HL-60 (cell line): ENCODE data around the gene IFI44.

Experiments used
- DNase-seq, 2 experiments: peaks; one replicate each; pipeline ENCODE4 v3.0.0-alpha.2; 2010 to 2020; ENCODE audit warnings: low read depth in 1 of 2, low spot score in 1 of 2
- H3K27ac ChIP-seq: fragments of 250-450 bp; sonication (Bioruptor Pico); replicated peaks from 2 replicates; pipeline ENCODE4 v1.5.1; 2020; ENCODE audit warnings: mild to moderate bottlenecking, moderate library complexity
- H3K27me3 ChIP-seq: fragments of 250-450 bp; sonication (Bioruptor Pico); 2 replicates; pipeline ENCODE4 v1.5.1; 2021; ENCODE audit warnings: mild to moderate bottlenecking, moderate library complexity; ENCODE audit not compliant: insufficient read depth, poor library complexity, severe bottlenecking
- H3K4me3 ChIP-seq: replicated peaks from 2 replicates; pipeline ENCODE4 v1.5.1; 2011; ENCODE audit warnings: mild to moderate bottlenecking, control low read depth, low read length; ENCODE audit not compliant: insufficient read depth
- CTCF ChIP-seq: IDR thresholded peaks from one replicate; pipeline ENCODE4 v1.5.1; 2011; ENCODE audit warnings: low read length, control low read depth, inconsistent platforms; ENCODE audit not compliant: insufficient read depth
- GABPA ChIP-seq: IDR thresholded peaks from 2 replicates; pipeline ENCODE4 v1.6.1; 2012; ENCODE audit warnings: low read depth
- POLR2AphosphoS5 ChIP-seq: IDR thresholded peaks from 2 replicates; pipeline ENCODE4 v1.6.1; 2012; ENCODE audit warnings: low read depth
- SPI1 ChIP-seq: IDR thresholded peaks from 2 replicates; pipeline ENCODE4 v1.6.1; 2012; ENCODE audit warnings: low read depth, mild to moderate bottlenecking, borderline replicate concordance
- TF ChIP-seq, protein P1 (sequence below): IDR thresholded peaks from 2 replicates; pipeline ENCODE4 v1.6.1; 2012; ENCODE audit warnings: low read depth; ENCODE audit not compliant: insufficient replicate concordance

IFI44 gene

DNA sequence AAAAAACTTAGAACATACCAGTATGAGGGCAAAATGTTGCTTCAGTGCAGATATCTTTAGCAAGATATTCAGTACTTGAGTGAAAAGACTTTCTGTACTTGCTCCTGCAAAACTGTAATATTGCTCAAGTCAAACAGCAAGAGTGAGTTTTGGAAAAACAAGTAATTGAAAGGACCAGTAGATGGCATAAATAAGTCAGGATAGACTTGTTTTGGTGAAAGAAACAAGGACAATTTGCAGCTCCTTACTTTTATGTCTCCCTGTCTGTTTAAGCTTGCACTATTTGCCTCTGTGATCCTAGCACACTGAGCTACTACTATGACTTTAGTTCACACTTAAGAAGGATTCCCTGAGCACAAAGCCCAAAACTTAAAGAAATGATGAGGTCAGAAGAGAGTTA is 39.1 kb downstream of the IFI44 start:
- H3K27ac ChIP-seq: no peak overlapping the region
- no peak overlapping the region for H3K4me3 ChIP-seq
- H3K27me3 ChIP-seq: no peaks in the 10 kb centered on the region
- no peak for TF ChIP-seq CTCF
- TF ChIP-seq, protein P1, sequence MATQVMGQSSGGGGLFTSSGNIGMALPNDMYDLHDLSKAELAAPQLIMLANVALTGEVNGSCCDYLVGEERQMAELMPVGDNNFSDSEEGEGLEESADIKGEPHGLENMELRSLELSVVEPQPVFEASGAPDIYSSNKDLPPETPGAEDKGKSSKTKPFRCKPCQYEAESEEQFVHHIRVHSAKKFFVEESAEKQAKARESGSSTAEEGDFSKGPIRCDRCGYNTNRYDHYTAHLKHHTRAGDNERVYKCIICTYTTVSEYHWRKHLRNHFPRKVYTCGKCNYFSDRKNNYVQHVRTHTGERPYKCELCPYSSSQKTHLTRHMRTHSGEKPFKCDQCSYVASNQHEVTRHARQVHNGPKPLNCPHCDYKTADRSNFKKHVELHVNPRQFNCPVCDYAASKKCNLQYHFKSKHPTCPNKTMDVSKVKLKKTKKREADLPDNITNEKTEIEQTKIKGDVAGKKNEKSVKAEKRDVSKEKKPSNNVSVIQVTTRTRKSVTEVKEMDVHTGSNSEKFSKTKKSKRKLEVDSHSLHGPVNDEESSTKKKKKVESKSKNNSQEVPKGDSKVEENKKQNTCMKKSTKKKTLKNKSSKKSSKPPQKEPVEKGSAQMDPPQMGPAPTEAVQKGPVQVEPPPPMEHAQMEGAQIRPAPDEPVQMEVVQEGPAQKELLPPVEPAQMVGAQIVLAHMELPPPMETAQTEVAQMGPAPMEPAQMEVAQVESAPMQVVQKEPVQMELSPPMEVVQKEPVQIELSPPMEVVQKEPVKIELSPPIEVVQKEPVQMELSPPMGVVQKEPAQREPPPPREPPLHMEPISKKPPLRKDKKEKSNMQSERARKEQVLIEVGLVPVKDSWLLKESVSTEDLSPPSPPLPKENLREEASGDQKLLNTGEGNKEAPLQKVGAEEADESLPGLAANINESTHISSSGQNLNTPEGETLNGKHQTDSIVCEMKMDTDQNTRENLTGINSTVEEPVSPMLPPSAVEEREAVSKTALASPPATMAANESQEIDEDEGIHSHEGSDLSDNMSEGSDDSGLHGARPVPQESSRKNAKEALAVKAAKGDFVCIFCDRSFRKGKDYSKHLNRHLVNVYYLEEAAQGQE: no peak
- TF ChIP-seq POLR2AphosphoS5: no peak
- TF ChIP-seq GABPA: no peak
- TF ChIP-seq SPI1: no peak
- DNase-seq: no peak

GRCh38 chr1:78690516-78690915 is 40.9 kb downstream of the IFI44 start:
- DNase-seq: no peak
- Histone ChIP-seq H3K27me3 (no peaks in the 10 kb centered on the region), H3K27ac (no peak overlapping the region), H3K4me3 (no peak overlapping the region)
- no peak for TF ChIP-seq POLR2AphosphoS5
- TF ChIP-seq, protein P1: no peak
- no peak for TF ChIP-seq GABPA
- TF ChIP-seq SPI1: no peak
- TF ChIP-seq CTCF: no peak

GRCh38 chr1:78691995-78692747 is 42.5 kb downstream of the IFI44 start:
- no peak for DNase-seq
- Histone ChIP-seq H3K27ac (no peak overlapping the region), H3K4me3 (no peak overlapping the region), H3K27me3 (no peaks in the 10 kb centered on the region)
- TF ChIP-seq CTCF (no peak), GABPA (no peak), POLR2AphosphoS5 (no peak), SPI1 (no peak)
- TF ChIP-seq, protein P1: no peak
